ENCODE data around the gene KLHDC4. TPM values are rescaled to one million over a fixed set of nuclear protein-coding genes. Genes with fewer than 3 reads are reported as not detected.

Gene KLHDC4
- total and polyA plus RNA-seq, 12 donors, result 7.8 to 31.7 (median 13.5) TPM

GRCh38 chr16:87784812-87785211, 19.0 kb upstream of the KLHDC4 start:
- TF ChIP-seq, protein P1, sequence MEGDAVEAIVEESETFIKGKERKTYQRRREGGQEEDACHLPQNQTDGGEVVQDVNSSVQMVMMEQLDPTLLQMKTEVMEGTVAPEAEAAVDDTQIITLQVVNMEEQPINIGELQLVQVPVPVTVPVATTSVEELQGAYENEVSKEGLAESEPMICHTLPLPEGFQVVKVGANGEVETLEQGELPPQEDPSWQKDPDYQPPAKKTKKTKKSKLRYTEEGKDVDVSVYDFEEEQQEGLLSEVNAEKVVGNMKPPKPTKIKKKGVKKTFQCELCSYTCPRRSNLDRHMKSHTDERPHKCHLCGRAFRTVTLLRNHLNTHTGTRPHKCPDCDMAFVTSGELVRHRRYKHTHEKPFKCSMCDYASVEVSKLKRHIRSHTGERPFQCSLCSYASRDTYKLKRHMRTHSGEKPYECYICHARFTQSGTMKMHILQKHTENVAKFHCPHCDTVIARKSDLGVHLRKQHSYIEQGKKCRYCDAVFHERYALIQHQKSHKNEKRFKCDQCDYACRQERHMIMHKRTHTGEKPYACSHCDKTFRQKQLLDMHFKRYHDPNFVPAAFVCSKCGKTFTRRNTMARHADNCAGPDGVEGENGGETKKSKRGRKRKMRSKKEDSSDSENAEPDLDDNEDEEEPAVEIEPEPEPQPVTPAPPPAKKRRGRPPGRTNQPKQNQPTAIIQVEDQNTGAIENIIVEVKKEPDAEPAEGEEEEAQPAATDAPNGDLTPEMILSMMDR (IDR thresholded peaks at IDR 0.05), result no peak
- peak in 4 of 8 donors; percentile 34 to 79 (median 40) for ATAC-seq
- no peaks in the 10 kb centered on the region for H3K9me3 ChIP-seq
- peaks cover 0 to 17% (median 1%) of the 10 kb centered on the region in 9 donors for H3K4me1 ChIP-seq
- WGBS, 2 donors, result 34 to 37% methylated on average over 10 of the region's 10 CpGs
- no peak overlapping the region for H3K27ac ChIP-seq
- H3K27me3 ChIP-seq, result peaks cover 0 to 4% (median 0%) of the 10 kb centered on the region in 7 donors
- no peaks in the 10 kb centered on the region for H3K36me3 ChIP-seq
- DNase-seq, result no peak
- no peak overlapping the region for H3K4me3 ChIP-seq
- intact Hi-C loops (cut with DNase I), result no loop called here

- Histone ChIP-seq H3K4me1 (peaks cover 0 to 40% (median 17%) of the 10 kb centered on the region in 9 donors), H3K27ac (no peak overlapping the region), H3K36me3 (no peaks in the 10 kb centered on the region), H3K9me3 (no peaks in the 10 kb centered on the region), H3K4me3 (no peak overlapping the region), H3K27me3 (peaks cover 0 to 4% (median 0%) of the 10 kb centered on the region in 7 donors)
- ATAC-seq, result no peak
- intact Hi-C loops (cut with DNase I), result no loop called here
- DNase-seq, result no peak
- WGBS, 2 donors, result 86 to 88% methylated on average over 4 of the region's 4 CpGs
- TF ChIP-seq, protein P1 (IDR thresholded peaks at IDR 0.05), result no peak
These were observed 16.2 kb upstream of the KLHDC4 start for GRCh38 chr16:87782033-87782432.

GRCh38 chr16:87780385-87780989, 14.7 kb upstream of the KLHDC4 start:
- H3K4me3 ChIP-seq, result no peak overlapping the region
- TF ChIP-seq, protein P1 (IDR thresholded peaks at IDR 0.05), result no peak
- intact Hi-C loops (cut with DNase I), result loop anchor here in 1 of 10 donors (2.0 kb wide), 1 partner anchor 92 kb away; no protein-coding TSS in a partner anchor
- H3K27me3 ChIP-seq, result peaks cover 0 to 8% (median 0%) of the 10 kb centered on the region in 7 donors
- H3K4me1 ChIP-seq, result peaks cover 0 to 40% (median 17%) of the 10 kb centered on the region in 9 donors
- DNase-seq (peak in 1 of 2 donors; percentile 43), ATAC-seq (peak in 3 of 8 donors; percentile 35 to 51 (median 50))
- WGBS, 2 donors, result 74 to 81% methylated on average over 10 of the region's 10 CpGs
- no peaks in the 10 kb centered on the region for H3K9me3 ChIP-seq
- H3K27ac ChIP-seq, result peak overlapping the region in 1 of 10 donors; percentile 69
- H3K36me3 ChIP-seq, result no peaks in the 10 kb centered on the region

DNA sequence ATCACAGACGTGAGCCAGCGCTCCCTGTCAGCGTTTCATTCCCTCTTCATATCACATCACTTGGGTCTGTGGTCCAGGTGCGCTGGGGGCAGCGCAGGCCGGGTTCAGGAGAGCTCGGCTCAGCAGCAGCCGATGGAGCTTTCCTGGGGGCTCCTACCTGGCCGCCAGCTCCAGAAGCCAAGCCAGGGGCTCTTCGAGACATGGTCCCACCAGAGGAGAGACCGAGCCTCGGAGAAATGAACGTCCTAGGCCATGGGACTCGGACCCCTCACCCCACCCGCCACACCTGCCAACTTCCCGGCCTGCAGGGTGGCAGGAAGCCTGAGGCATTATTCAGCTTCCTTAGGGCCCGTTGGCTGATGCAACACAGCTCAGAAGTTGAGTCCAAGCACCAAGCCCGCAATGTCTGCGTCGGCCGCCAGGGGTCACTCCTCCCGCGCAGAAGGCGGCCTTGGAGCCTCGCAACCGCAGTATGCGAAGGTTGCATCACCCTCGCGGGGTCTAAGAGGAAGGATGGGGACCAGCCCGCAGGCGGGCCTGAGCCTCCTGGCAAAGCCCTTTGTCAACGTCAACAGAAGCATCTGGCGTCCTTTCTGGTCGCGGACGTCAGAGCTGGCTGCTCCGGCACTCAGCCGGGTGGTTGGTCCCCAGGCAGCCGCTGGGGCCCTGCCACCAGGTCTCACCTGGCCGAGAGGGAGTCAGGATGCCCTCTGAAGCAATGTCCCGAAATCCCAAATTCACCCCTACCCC, 13.2 kb upstream of the KLHDC4 start:
- peak overlapping the region in 1 of 10 donors; percentile 74 for H3K27ac ChIP-seq
- DNase-seq, result peak; percentile 81 to 88
- WGBS, 2 donors, result 28 to 29% methylated on average over 41 of the region's 41 CpGs
- H3K4me3 ChIP-seq, result no peak overlapping the region
- TF ChIP-seq, protein P1 (IDR thresholded peaks at IDR 0.05), result peak; percentile 93 to 99 (median 97)
- peaks cover 0 to 8% (median 4%) of the 10 kb centered on the region in 7 donors for H3K27me3 ChIP-seq
- peak; percentile 83 to 94 (median 91) for ATAC-seq
- H3K4me1 ChIP-seq, result peaks cover 0 to 40% (median 14%) of the 10 kb centered on the region in 9 donors
- intact Hi-C loops (cut with DNase I), result loop anchor here in 8 of 10 donors (1.0 to 10.0 kb wide), 6 partner anchors 92 to 130 kb away; no protein-coding TSS in a partner anchor
- H3K36me3 ChIP-seq, result no peaks in the 10 kb centered on the region
- H3K9me3 ChIP-seq, result no peaks in the 10 kb centered on the region

Data from heart right ventricle (tissue), 16 donors.